HepG2 (cell line): ENCODE results near the gene FNDC3B.

Experiments used
- ATF6 ChIP-seq: sonication (generic); formaldehyde crosslinking; conservative IDR thresholded peaks from 2 replicates; pipeline ENCODE4 v1.4.0; 2020; ENCODE audit warnings: missing genetic modification reagents
- EP300 ChIP-seq, 3 experiments: sonication (generic) in 1 of 3; formaldehyde crosslinking in 1 of 3; IDR thresholded peaks; 2 replicates each; pipeline versions ENCODE4 v1.5.1 to v1.6.1; 2011 to 2020; ENCODE audit warnings: low read depth in 2 of 3, low read length in 2 of 3, borderline replicate concordance in 1 of 3, improper control_type of control experiment in 1 of 3, mild to moderate bottlenecking in 1 of 3, missing genetic modification reagents in 1 of 3, moderate library complexity in 1 of 3
- FOSL2 ChIP-seq: sonication (generic); formaldehyde crosslinking; IDR thresholded peaks from 2 replicates; pipeline ENCODE4 v1.4.0; 2020; ENCODE audit warnings: missing genetic modification reagents
- PRDM4 ChIP-seq: sonication (generic); formaldehyde crosslinking; IDR thresholded peaks from 2 replicates; pipeline ENCODE4 v1.9.0; 2021; ENCODE audit warnings: missing genetic modification reagents, borderline replicate concordance
- PTBP1 ChIP-seq: fragments of 200-400 bp; formaldehyde crosslinking; IDR thresholded peaks from 2 replicates; pipeline ENCODE4 v1.6.1; 2018; ENCODE audit warnings: low read length, low read depth; ENCODE audit not compliant: poor library complexity, severe bottlenecking
- RBM39 ChIP-seq: fragments of 200-400 bp; formaldehyde crosslinking; IDR thresholded peaks from one replicate; pipeline ENCODE4 v1.6.1; 2018; ENCODE audit warnings: antibody characterized with exemption, mild to moderate bottlenecking, low read depth, low read length; ENCODE audit not compliant: poor library complexity, severe bottlenecking
- REST ChIP-seq, 2 experiments: IDR thresholded peaks; 2 replicates each; pipeline ENCODE4 v1.6.1; 2011 to 2012; ENCODE audit warnings: low read length in 2 of 2, borderline replicate concordance in 1 of 2, low read depth in 1 of 2, mild to moderate bottlenecking in 1 of 2, moderate library complexity in 1 of 2
- ZNF382 ChIP-seq: sonication (generic); formaldehyde crosslinking; IDR thresholded peaks from 2 replicates; pipeline ENCODE4 v1.5.0; 2020; ENCODE audit warnings: missing genetic modification reagents, mild to moderate bottlenecking, borderline replicate concordance
- ZNF619 ChIP-seq: sonication (generic); formaldehyde crosslinking; IDR thresholded peaks from 2 replicates; pipeline ENCODE4 v1.4.0; 2020; ENCODE audit warnings: mild to moderate bottlenecking, missing genetic modification reagents
- TF ChIP-seq, protein P1 (sequence below): sonication (generic); formaldehyde crosslinking; IDR thresholded peaks from 2 replicates; pipeline ENCODE4 v1.5.0; 2020; ENCODE audit warnings: mild to moderate bottlenecking, missing genetic modification reagents, moderate library complexity

GRCh38 chr3:172074032-172074431 is 34.7 kb downstream of the FNDC3B start:
- TF ChIP-seq, protein P1, sequence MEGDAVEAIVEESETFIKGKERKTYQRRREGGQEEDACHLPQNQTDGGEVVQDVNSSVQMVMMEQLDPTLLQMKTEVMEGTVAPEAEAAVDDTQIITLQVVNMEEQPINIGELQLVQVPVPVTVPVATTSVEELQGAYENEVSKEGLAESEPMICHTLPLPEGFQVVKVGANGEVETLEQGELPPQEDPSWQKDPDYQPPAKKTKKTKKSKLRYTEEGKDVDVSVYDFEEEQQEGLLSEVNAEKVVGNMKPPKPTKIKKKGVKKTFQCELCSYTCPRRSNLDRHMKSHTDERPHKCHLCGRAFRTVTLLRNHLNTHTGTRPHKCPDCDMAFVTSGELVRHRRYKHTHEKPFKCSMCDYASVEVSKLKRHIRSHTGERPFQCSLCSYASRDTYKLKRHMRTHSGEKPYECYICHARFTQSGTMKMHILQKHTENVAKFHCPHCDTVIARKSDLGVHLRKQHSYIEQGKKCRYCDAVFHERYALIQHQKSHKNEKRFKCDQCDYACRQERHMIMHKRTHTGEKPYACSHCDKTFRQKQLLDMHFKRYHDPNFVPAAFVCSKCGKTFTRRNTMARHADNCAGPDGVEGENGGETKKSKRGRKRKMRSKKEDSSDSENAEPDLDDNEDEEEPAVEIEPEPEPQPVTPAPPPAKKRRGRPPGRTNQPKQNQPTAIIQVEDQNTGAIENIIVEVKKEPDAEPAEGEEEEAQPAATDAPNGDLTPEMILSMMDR (CRISPR knock-in tag), result no peak
- TF ChIP-seq PTBP1, result no peak
- TF ChIP-seq ATF6, result no peak
- no peak for TF ChIP-seq FOSL2 (CRISPR knock-in tag)
- no peak for TF ChIP-seq ZNF619 (CRISPR knock-in tag)
- TF ChIP-seq RBM39, result no peak
- TF ChIP-seq ZNF382 (CRISPR knock-in tag), result no peak
- TF ChIP-seq EP300 (IDR thresholded peaks at IDR 0.05; ENCODE audit: low read depth in 2 of 2, low read length in 2 of 2), result no peak
- TF ChIP-seq EP300 (CRISPR knock-in tag; IDR thresholded peaks at IDR 0.05; ENCODE audit: borderline replicate concordance), result no peak
- no peak for TF ChIP-seq REST (IDR thresholded peaks at IDR 0.05; ENCODE audit: borderline replicate concordance in 1 of 2, low read depth in 1 of 2, low read length in 2 of 2)
- no peak for TF ChIP-seq PRDM4 (CRISPR knock-in tag)
